Neural progenitor cell (in vitro differentiated cells): ENCODE measurements around the gene ITPR3. TPM values are rescaled to one million over a fixed set of nuclear protein-coding genes. Genes with fewer than 3 reads are reported as not detected.

Experiments used
- DNase-seq: peaks from one replicate; pipeline ENCODE4 v3.0.0-alpha.2; 2016; ENCODE audit warnings: low spot score
- H2AFZ ChIP-seq: fragments of 200-600 bp; sonication (generic); replicated peaks from 2 replicates; pipeline ENCODE4 v1.6.1; 2016; ENCODE audit warnings: antibody characterized with exemption
- H3F3A ChIP-seq: fragments of 200-600 bp; sonication (generic); 2 replicates; pipeline ENCODE4 v1.6.1; 2016; ENCODE audit warnings: antibody characterized with exemption, low read depth
- H3K27ac ChIP-seq: fragments of 200-600 bp; sonication (generic); 2 replicates; pipeline ENCODE4 v1.5.1; 2016; ENCODE audit warnings: mild to moderate bottlenecking
- H3K27me3 ChIP-seq: fragments of 200-600 bp; sonication (generic); 2 replicates; pipeline ENCODE4 v1.6.1; 2016; ENCODE audit warnings: mild to moderate bottlenecking, moderate library complexity
- H3K36me3 ChIP-seq: fragments of 200-600 bp; sonication (generic); 2 replicates; pipeline ENCODE4 v1.5.1; 2016
- H3K4me1 ChIP-seq: fragments of 200-600 bp; sonication (generic); 2 replicates; pipeline ENCODE4 v1.6.1; 2016; ENCODE audit warnings: mixed run types
- H3K4me2 ChIP-seq: fragments of 200-600 bp; sonication (generic); 2 replicates; pipeline ENCODE4 v1.6.1; 2016
- H3K4me3 ChIP-seq: fragments of 200-600 bp; sonication (generic); 2 replicates; pipeline ENCODE4 v1.5.1; 2016
- H3K79me2 ChIP-seq: fragments of 200-600 bp; sonication (generic); 2 replicates; pipeline ENCODE4 v1.6.1; 2016; ENCODE audit warnings: low read depth
- H3K9ac ChIP-seq: fragments of 200-600 bp; sonication (generic); 2 replicates; pipeline ENCODE4 v1.6.1; 2016
- H3K9me3 ChIP-seq: fragments of 200-600 bp; sonication (generic); 2 replicates; pipeline ENCODE4 v1.5.1; 2016; ENCODE audit warnings: low read depth
- H4K20me1 ChIP-seq: fragments of 200-600 bp; sonication (generic); 2 replicates; pipeline ENCODE4 v1.6.1; 2016; ENCODE audit warnings: low read depth
- H3K27ac Mint-ChIP-seq: 3 replicates; pipeline ENCODE4 v1.8.0; 2021; ENCODE audit warnings: mixed read lengths
- H3K27me3 Mint-ChIP-seq: 2 replicates; pipeline ENCODE4 v1.8.0; 2022; ENCODE audit warnings: low read depth, mild to moderate bottlenecking, inconsistent platforms, moderate library complexity, mixed read lengths; ENCODE audit not compliant: insufficient read depth
- H3K36me3 Mint-ChIP-seq: 3 replicates; pipeline ENCODE4 v1.8.0; 2021; ENCODE audit warnings: mixed read lengths
- H3K4me1 Mint-ChIP-seq: 3 replicates; pipeline ENCODE4 v1.8.0; 2021; ENCODE audit warnings: mixed read lengths
- H3K4me3 Mint-ChIP-seq: 3 replicates; pipeline ENCODE4 v1.8.0; 2021; ENCODE audit warnings: mild to moderate bottlenecking, moderate library complexity, mixed read lengths
- H3K9me3 Mint-ChIP-seq: 3 replicates; pipeline ENCODE4 v1.8.0; 2020; ENCODE audit warnings: mixed read lengths
- CTCF ChIP-seq: fragments of 200-600 bp; sonication (generic); IDR thresholded peaks from 2 replicates; pipeline ENCODE4 v1.5.1; 2017; ENCODE audit warnings: antibody characterized with exemption, mild to moderate bottlenecking
- EZH2 ChIP-seq: fragments of 200-600 bp; sonication (generic); IDR thresholded peaks from 2 replicates; pipeline ENCODE4 v1.6.1; 2017; ENCODE audit warnings: antibody characterized with exemption, mild to moderate bottlenecking, moderate library complexity
- EZH2phosphoT487 ChIP-seq: fragments of 200-600 bp; sonication (generic); IDR thresholded peaks from 2 replicates; pipeline ENCODE4 v1.6.1; 2017; ENCODE audit warnings: antibody characterized with exemption
- total RNA-seq: library from RNA; depleted of rRNA; stranded (reverse); fragments of >200 nt; gene quantifications from 2 replicates; pipeline ENCODE4 v1.2.3, GENCODE V29; 2015; ENCODE audit warnings: low replicate concordance

ITPR3 gene
- total RNA-seq, 1 donor from 2014 or later = 1.5 TPM

DNA sequence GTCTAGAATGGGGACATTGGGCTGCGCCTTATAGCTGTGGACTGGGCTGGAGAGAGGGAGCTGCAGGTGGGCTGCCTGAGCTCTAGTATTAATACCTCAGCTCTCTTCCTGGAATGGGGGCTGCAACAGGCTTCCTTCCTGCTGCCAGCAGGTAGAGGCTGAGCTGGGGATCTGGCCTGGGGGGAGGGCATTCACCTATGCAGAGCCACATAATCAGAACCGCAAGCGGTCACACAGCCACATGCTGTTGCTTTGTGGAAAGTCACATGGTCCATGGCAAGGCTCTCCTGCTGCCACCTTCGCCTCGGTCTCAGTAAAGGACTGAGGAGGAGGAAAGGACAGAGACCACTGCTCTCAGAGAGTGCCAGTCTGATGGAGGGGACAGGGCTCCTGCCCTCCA lies 35.7 kb downstream of the ITPR3 start:
- Histone ChIP-seq H3K9ac (no peak overlapping the region), H3K9me3 (no peaks in the 10 kb centered on the region), H3F3A (peaks cover 6% of the 10 kb centered on the region), H3K36me3 (no peaks in the 10 kb centered on the region), H4K20me1 (no peaks in the 10 kb centered on the region), H3K4me1 (peaks cover 10% of the 10 kb centered on the region), H2AFZ (no peak overlapping the region), H3K79me2 (no peaks in the 10 kb centered on the region), H3K27me3 (no peaks in the 10 kb centered on the region), H3K4me2 (peak overlapping the region; percentile 39), H3K27ac (no peak overlapping the region), H3K4me3 (no peak overlapping the region)
- Mint-ChIP-seq H3K9me3 (no peaks in the 10 kb centered on the region), H3K27me3 (peaks cover 2% of the 10 kb centered on the region), H3K36me3 (no peaks in the 10 kb centered on the region), H3K27ac (no peak overlapping the region), H3K4me1 (peaks cover 18% of the 10 kb centered on the region), H3K4me3 (no peak overlapping the region)
- no peak for DNase-seq
- TF ChIP-seq EZH2phosphoT487 = no peak
- TF ChIP-seq EZH2 = no peak
- TF ChIP-seq CTCF = no peak

DNA sequence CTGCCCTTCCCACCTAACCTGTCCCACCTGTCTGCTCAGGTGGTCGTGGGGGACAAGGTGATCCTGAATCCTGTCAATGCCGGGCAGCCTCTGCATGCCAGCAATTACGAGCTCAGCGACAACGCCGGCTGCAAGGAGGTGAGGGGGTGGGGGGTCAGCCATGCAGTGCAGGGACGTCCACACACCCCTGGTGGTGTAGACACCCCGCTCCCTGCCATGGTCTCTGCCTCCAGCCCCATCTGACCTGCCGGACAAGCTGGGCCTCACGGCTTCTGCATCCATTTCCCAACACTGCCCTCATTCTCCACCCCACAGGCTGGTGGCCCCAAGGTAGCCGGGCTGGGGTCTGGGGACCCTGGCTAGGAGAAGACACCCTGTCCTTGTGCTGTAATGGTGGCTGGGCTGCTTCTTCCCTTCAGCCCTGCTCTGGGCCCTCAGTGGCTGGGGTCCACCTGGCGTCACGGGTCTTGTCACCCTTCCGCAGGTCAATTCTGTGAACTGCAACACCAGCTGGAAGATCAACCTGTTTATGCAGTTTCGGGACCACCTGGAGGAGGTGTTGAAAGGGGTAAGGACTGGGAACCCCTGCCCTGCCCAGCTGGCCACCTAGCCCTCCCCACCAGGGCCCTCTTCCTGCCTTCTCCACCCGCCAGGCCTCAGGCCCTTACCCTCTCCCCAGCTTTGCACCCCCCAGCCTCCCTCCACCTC lies 38.0 kb downstream of the ITPR3 start:
- Histone ChIP-seq H4K20me1 (no peaks in the 10 kb centered on the region), H3K4me1 (peaks cover 10% of the 10 kb centered on the region), H3K36me3 (no peaks in the 10 kb centered on the region), H3K9me3 (no peaks in the 10 kb centered on the region), H3K4me2 (no peak overlapping the region), H2AFZ (no peak overlapping the region), H3K9ac (no peak overlapping the region), H3K4me3 (no peak overlapping the region), H3F3A (peaks cover 6% of the 10 kb centered on the region), H3K79me2 (no peaks in the 10 kb centered on the region), H3K27ac (no peak overlapping the region), H3K27me3 (no peaks in the 10 kb centered on the region)
- Mint-ChIP-seq H3K4me1 (peaks cover 18% of the 10 kb centered on the region), H3K4me3 (no peak overlapping the region), H3K27me3 (peaks cover 2% of the 10 kb centered on the region), H3K9me3 (no peaks in the 10 kb centered on the region), H3K27ac (no peak overlapping the region), H3K36me3 (no peaks in the 10 kb centered on the region)
- TF ChIP-seq CTCF = no peak
- no peak for TF ChIP-seq EZH2
- no peak for TF ChIP-seq EZH2phosphoT487
- DNase-seq = no peak

GRCh38 chr6:33659986-33660385 lies 38.9 kb downstream of the ITPR3 start:
- DNase-seq = no peak
- Histone ChIP-seq H3F3A (peaks cover 6% of the 10 kb centered on the region), H3K4me1 (peaks cover 10% of the 10 kb centered on the region), H3K4me2 (no peak overlapping the region), H3K9me3 (no peaks in the 10 kb centered on the region), H3K4me3 (no peak overlapping the region), H2AFZ (no peak overlapping the region), H3K27ac (no peak overlapping the region), H3K36me3 (no peaks in the 10 kb centered on the region), H3K79me2 (no peaks in the 10 kb centered on the region), H4K20me1 (no peaks in the 10 kb centered on the region), H3K9ac (no peak overlapping the region), H3K27me3 (no peaks in the 10 kb centered on the region)
- peaks cover 2% of the 10 kb centered on the region for H3K27me3 Mint-ChIP-seq
- peak overlapping the region; percentile 59 for H3K27ac Mint-ChIP-seq
- no peaks in the 10 kb centered on the region for H3K36me3 Mint-ChIP-seq
- no peak for TF ChIP-seq CTCF
- no peak for TF ChIP-seq EZH2phosphoT487
- no peak for TF ChIP-seq EZH2
- H3K4me1 Mint-ChIP-seq = peaks cover 15% of the 10 kb centered on the region
- H3K9me3 Mint-ChIP-seq = no peaks in the 10 kb centered on the region
- peak overlapping the region; percentile 17 for H3K4me3 Mint-ChIP-seq
